Liver (tissue), 9 donors: ENCODE data around the gene ASB15. TPM values are rescaled to one million over a fixed set of nuclear protein-coding genes. Genes with fewer than 3 reads are reported as not detected.
"Not testable (repeated sequence)": the region's sequence is repeated elsewhere in the genome, so short reads cannot be mapped to it uniquely, and the experiment has no call there.

Experiments
- DNase-seq: peaks from one replicate; pipeline ENCODE4 v3.0.0-alpha.2; 2017; ENCODE audit warnings: low spot score
- H3K27ac ChIP-seq, 2 donors: one replicate each; pipeline ENCODE4 v1.7.0; 2013; ENCODE audit warnings: inconsistent platforms in 2 of 2, low read length in 2 of 2, control low read depth in 1 of 2, low read depth in 1 of 2, mild to moderate bottlenecking in 1 of 2
- H3K27me3 ChIP-seq, 4 donors: one replicate each; pipeline versions ENCODE4 v1.6.1 to v1.7.0; 2013; ENCODE audit warnings: low read length in 3 of 4, inconsistent platforms in 1 of 4, mild to moderate bottlenecking in 1 of 4, moderate library complexity in 1 of 4; ENCODE audit not compliant: control insufficient read depth in 4 of 4, insufficient read depth in 4 of 4
- H3K36me3 ChIP-seq, 4 donors: one replicate each; pipeline versions ENCODE4 v1.6.1 to v1.7.0; 2013; ENCODE audit warnings: low read length in 3 of 4, mild to moderate bottlenecking in 3 of 4, low read depth in 1 of 4, moderate library complexity in 1 of 4; ENCODE audit not compliant: control insufficient read depth in 4 of 4, insufficient read depth in 3 of 4
- H3K4me1 ChIP-seq, 4 donors: one replicate each; pipeline versions ENCODE4 v1.6.1 to v1.7.0; 2013; ENCODE audit warnings: low read length in 3 of 4, mild to moderate bottlenecking in 3 of 4, moderate library complexity in 1 of 4; ENCODE audit not compliant: control insufficient read depth in 4 of 4, insufficient read depth in 4 of 4
- H3K4me3 ChIP-seq, 3 donors: one replicate each; pipeline versions ENCODE4 v1.6.1 to v1.7.0; 2013; ENCODE audit warnings: low read length in 3 of 3, control low read depth in 1 of 3, low read depth in 1 of 3, mild to moderate bottlenecking in 1 of 3
- H3K9ac ChIP-seq, 2 donors: one replicate each; pipeline ENCODE4 v1.7.0; 2013; ENCODE audit warnings: low read length in 2 of 2, mild to moderate bottlenecking in 2 of 2, moderate library complexity in 2 of 2, control low read depth in 1 of 2, low read depth in 1 of 2
- H3K9me3 ChIP-seq, 4 donors: one replicate each; pipeline versions ENCODE4 v1.6.1 to v1.7.0; 2013; ENCODE audit warnings: low read length in 3 of 4; ENCODE audit not compliant: control insufficient read depth in 4 of 4
- EGR1 ChIP-seq, 2 donors: IDR thresholded peaks; 2 replicates each; pipeline ENCODE4 v1.6.1; 2016 to 2018; ENCODE audit warnings: antibody characterized with exemption in 2 of 2, low read depth in 2 of 2
- FOXA2 ChIP-seq: IDR thresholded peaks from 2 replicates; pipeline ENCODE4 v1.6.1; 2016; ENCODE audit warnings: antibody characterized with exemption
- HNF4A ChIP-seq, 2 donors: conservative IDR thresholded peaks; 2 replicates each; pipeline ENCODE4 v1.6.1; 2016; ENCODE audit warnings: antibody characterized with exemption in 2 of 2, mild to moderate bottlenecking in 2 of 2
- HNF4G ChIP-seq: IDR thresholded peaks from 2 replicates; pipeline ENCODE4 v1.6.1; 2016; ENCODE audit warnings: antibody characterized with exemption
- JUND ChIP-seq, 2 donors: IDR thresholded peaks; 2 replicates each; pipeline ENCODE4 v1.6.1; 2016; ENCODE audit warnings: antibody characterized with exemption in 2 of 2
- RAD21 ChIP-seq, 2 donors: IDR thresholded peaks; 2 replicates each; pipeline ENCODE4 v1.6.1; 2016; ENCODE audit warnings: antibody characterized with exemption in 2 of 2, mild to moderate bottlenecking in 2 of 2
- WGBS: extraction: QIAGEN DNeasy Blood & Tissue Kit; methylation state at CpG from one replicate; pipeline ENCODE4 v1.1.7; 2013; 5-methylcytosine and 5-hydroxymethylcytosine counted together
- polyA plus RNA-seq, 2 donors: library from polyadenylated mRNA; stranded (reverse) in 1 of 2; unstranded in 1 of 2; fragments of 200-250 nt in 1 of 2; fragments of >200 nt in 1 of 2; fragmentation: Nextera tagmentation in 1 of 2; extraction: Ambion mirVana in 1 of 2; gene quantifications; one replicate each; pipeline versions ENCODE4 v1.2.1 to v1.2.3, GENCODE V29; 2013 to 2015
- total RNA-seq, 2 donors: library from RNA; depleted of rRNA; stranded (reverse); fragments of >200 nt; gene quantifications; one replicate each; pipeline ENCODE4 v1.2.3, GENCODE V29; 2014
- TF ChIP-seq, protein P1 (sequence below): IDR thresholded peaks from 2 replicates; pipeline ENCODE4 v1.6.1; 2016; ENCODE audit warnings: antibody characterized with exemption
- TF ChIP-seq, protein P2 (sequence below): IDR thresholded peaks from 2 replicates; pipeline ENCODE4 v1.6.1; 2016; ENCODE audit warnings: antibody characterized with exemption, mild to moderate bottlenecking
- TF ChIP-seq, protein P3 (sequence below): fragments of 150-350 bp; IDR thresholded peaks from 2 replicates; pipeline ENCODE4 v1.5.1; 2017; ENCODE audit warnings: improper control_type of control experiment, low read depth, low read length; ENCODE audit not compliant: missing input control
- donor health status: healthy.
- donor health status: healthy.
- donor health status: healthy.
- donor health status: healthy.
- donor health status: healthy.

Gene ASB15
- total and polyA plus RNA-seq, 4 donors = not detected

DNA sequence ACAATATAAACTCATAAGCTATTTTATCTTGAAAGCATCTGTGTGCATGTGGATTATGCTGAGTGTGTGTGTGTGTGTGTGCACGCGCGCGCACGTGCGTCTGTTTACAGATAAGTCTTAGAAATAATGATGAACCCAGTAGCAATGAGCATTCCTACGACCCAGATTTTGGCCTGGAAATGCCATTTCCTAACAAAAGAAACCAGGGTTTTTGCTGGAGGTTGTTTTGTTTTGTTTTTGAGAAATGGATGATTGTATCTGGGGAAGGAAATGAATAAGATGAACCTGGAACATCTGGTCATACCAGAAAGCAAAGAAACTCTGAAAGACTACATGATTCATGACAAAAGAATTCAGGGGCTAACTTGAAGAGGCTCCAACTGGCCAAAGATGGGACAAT is 31.9 kb downstream of the ASB15 start (continued):
- TF ChIP-seq HNF4A (conservative IDR thresholded peaks at IDR 0.05) (no peak), FOXA2 (no peak), JUND (IDR thresholded peaks at IDR 0.05) (no peak)
- TF ChIP-seq, protein P1, sequence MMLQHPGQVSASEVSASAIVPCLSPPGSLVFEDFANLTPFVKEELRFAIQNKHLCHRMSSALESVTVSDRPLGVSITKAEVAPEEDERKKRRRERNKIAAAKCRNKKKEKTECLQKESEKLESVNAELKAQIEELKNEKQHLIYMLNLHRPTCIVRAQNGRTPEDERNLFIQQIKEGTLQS = no peak

DNA sequence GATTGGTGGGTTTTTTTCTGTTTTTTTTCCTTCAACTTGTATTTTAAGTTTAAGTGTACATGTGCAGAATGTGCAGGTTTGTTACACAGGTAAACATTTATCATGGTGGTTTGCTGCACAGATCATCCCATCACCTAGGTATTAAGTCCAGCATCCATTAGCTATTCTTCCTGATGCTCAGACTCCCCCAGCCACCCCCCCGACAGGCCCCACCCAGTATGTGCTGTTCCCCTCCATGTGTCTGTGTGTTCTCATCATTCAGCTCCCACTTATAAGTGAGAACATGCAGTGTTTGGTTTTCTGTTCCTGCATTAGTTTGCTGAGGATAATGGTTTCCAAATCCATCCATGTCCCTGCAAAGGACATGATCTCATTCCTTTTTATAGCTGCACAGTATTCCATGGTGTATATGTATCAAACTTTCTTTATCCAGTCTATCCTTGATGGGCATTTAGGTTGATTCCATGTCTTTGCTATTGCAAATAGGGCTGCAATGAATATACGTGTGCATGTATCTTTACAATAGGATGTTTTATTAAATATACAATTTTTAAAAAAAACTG is 32.5 kb downstream of the ASB15 start:
- not testable (repeated sequence) for H3K9me3 ChIP-seq, H3K36me3 ChIP-seq, DNase-seq, H3K9ac ChIP-seq, H3K4me1 ChIP-seq, H3K4me3 ChIP-seq, H3K27me3 ChIP-seq, H3K27ac ChIP-seq
- WGBS = 90% methylated on average over 2 of the region's 2 CpGs

DNA sequence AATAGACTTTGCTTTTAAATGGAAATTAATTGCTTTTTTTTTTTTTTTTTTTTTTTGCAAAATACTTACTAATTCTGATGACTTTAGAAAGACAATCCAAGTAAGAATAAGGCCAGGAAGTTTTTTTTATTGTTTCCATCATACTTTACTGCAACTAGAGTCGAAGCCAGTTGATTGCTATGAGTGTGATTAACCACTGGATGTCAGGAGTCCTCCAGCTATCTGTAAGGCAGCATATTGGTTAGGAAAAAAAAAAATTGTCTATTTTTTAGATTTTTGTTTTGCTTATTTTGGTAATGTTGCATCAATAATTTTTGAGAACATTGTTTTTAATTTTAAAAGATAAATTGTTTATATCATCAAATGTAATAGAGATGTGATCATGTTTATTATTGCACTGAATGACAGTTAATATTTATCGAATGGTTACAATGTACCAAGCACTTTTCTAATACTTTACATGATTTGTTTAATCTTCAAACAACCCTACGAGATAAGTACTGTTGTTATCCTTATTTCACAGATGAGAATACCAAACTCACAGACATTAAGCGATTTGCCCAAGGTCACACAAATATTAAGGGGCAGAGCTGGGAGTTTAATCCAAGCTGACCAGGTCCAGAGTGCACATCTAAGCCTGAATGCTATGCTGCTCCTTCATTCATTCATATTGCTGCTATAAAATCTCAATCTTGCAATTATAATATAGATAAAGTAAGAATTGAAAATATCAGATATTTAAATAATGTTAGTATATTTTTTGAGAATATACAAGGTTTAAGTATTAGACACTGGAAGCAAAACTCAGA is 34.1 kb downstream of the ASB15 start:
- Histone ChIP-seq H3K9me3 (no peaks in the 10 kb centered on the region), H3K9ac (no peak overlapping the region), H3K4me1 (peaks cover 0 to 4% (median 0%) of the 10 kb centered on the region in 4 donors), H3K27me3 (no peaks in the 10 kb centered on the region), H3K4me3 (no peak overlapping the region), H3K27ac (no peak overlapping the region), H3K36me3 (no peaks in the 10 kb centered on the region)
- TF ChIP-seq, protein P2, sequence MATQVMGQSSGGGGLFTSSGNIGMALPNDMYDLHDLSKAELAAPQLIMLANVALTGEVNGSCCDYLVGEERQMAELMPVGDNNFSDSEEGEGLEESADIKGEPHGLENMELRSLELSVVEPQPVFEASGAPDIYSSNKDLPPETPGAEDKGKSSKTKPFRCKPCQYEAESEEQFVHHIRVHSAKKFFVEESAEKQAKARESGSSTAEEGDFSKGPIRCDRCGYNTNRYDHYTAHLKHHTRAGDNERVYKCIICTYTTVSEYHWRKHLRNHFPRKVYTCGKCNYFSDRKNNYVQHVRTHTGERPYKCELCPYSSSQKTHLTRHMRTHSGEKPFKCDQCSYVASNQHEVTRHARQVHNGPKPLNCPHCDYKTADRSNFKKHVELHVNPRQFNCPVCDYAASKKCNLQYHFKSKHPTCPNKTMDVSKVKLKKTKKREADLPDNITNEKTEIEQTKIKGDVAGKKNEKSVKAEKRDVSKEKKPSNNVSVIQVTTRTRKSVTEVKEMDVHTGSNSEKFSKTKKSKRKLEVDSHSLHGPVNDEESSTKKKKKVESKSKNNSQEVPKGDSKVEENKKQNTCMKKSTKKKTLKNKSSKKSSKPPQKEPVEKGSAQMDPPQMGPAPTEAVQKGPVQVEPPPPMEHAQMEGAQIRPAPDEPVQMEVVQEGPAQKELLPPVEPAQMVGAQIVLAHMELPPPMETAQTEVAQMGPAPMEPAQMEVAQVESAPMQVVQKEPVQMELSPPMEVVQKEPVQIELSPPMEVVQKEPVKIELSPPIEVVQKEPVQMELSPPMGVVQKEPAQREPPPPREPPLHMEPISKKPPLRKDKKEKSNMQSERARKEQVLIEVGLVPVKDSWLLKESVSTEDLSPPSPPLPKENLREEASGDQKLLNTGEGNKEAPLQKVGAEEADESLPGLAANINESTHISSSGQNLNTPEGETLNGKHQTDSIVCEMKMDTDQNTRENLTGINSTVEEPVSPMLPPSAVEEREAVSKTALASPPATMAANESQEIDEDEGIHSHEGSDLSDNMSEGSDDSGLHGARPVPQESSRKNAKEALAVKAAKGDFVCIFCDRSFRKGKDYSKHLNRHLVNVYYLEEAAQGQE = no peak
- TF ChIP-seq, protein P3, sequence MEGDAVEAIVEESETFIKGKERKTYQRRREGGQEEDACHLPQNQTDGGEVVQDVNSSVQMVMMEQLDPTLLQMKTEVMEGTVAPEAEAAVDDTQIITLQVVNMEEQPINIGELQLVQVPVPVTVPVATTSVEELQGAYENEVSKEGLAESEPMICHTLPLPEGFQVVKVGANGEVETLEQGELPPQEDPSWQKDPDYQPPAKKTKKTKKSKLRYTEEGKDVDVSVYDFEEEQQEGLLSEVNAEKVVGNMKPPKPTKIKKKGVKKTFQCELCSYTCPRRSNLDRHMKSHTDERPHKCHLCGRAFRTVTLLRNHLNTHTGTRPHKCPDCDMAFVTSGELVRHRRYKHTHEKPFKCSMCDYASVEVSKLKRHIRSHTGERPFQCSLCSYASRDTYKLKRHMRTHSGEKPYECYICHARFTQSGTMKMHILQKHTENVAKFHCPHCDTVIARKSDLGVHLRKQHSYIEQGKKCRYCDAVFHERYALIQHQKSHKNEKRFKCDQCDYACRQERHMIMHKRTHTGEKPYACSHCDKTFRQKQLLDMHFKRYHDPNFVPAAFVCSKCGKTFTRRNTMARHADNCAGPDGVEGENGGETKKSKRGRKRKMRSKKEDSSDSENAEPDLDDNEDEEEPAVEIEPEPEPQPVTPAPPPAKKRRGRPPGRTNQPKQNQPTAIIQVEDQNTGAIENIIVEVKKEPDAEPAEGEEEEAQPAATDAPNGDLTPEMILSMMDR = peak; percentile 75
- TF ChIP-seq HNF4A (conservative IDR thresholded peaks at IDR 0.05) = peak; percentile 44 to 72
- TF ChIP-seq RAD21 (IDR thresholded peaks at IDR 0.05) = peak; percentile 94 to 95
- TF ChIP-seq FOXA2 = no peak
- WGBS = 18% methylated on average over 4 of the region's 4 CpGs
- DNase-seq = no peak

DNA sequence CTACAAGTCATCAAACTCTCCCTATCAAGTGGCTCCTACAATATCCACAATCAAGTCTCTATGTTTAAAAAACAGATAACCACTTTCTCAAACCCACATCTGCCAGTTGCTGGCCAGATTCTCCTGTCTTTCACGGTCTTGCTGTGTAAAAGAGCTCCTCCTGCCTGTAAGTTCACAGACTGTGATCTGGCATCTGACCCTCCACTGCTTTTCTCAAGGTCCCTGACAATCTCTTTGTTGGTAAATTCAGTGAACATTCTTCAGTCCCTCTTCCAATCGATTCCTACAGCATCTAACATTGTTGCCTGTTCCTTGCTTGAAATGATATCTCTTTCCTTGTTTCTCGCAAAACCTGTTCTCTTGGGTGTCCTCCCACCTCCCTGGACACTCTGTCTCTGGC is 35.6 kb downstream of the ASB15 start:
- no peaks in the 10 kb centered on the region for H3K9me3 ChIP-seq
- no peaks in the 10 kb centered on the region for H3K27me3 ChIP-seq
- H3K27ac ChIP-seq = no peak overlapping the region
- no peak overlapping the region for H3K9ac ChIP-seq
- TF ChIP-seq, protein P3 = no peak
- no peak for TF ChIP-seq HNF4G
- TF ChIP-seq, protein P1 = no peak
- no peak for TF ChIP-seq EGR1 (IDR thresholded peaks at IDR 0.05; ENCODE audit: low read depth in 2 of 2)
- no peak for TF ChIP-seq JUND (IDR thresholded peaks at IDR 0.05)
- no peak for TF ChIP-seq RAD21 (IDR thresholded peaks at IDR 0.05)
- no peak for DNase-seq
- peaks cover 0 to 4% (median 0%) of the 10 kb centered on the region in 4 donors for H3K4me1 ChIP-seq
- H3K36me3 ChIP-seq = no peaks in the 10 kb centered on the region
- WGBS = 67% methylated on average over 3 of the region's 3 CpGs
- no peak overlapping the region for H3K4me3 ChIP-seq
